Breast epithelium (tissue), 3 donors: ENCODE measurements around the gene OR4F6.

ENCODE experiments used
- CTCF ChIP-seq, 3 donors: fragments of 450-650 bp; IDR thresholded peaks; one replicate each; pipeline ENCODE4 v1.5.1; 2016 to 2017; ENCODE audit warnings: antibody characterized with exemption in 3 of 3, mild to moderate bottlenecking in 3 of 3, moderate library complexity in 3 of 3
- POLR2AphosphoS5 ChIP-seq, 3 donors: sonication (generic); formaldehyde crosslinking; IDR thresholded peaks; one replicate each; pipeline ENCODE4 v1.6.1; 2017; ENCODE audit warnings: antibody characterized with exemption in 3 of 3

- TF ChIP-seq POLR2AphosphoS5 (IDR thresholded peaks at IDR 0.05) (no peak), CTCF (IDR thresholded peaks at IDR 0.05) (no peak)
Measured at GRCh38 chr15:101844916-101845315, 41.6 kb downstream of the OR4F6 start.
